Fibroblast of villous mesenchyme (primary cell): Measurements from ENCODE around the gene CRTC3. TPM values are rescaled to one million over a fixed set of nuclear protein-coding genes. Genes with fewer than 3 reads are reported as not detected.

Experiments used
- DNase-seq: peaks from one replicate; pipeline ENCODE4 v3.0.0-alpha.2; 2010; ENCODE audit warnings: low read depth
- H3K4me3 ChIP-seq: 2 replicates; pipeline ENCODE4 v1.5.1; 2011; ENCODE audit warnings: low read depth, mild to moderate bottlenecking, low read length
- CTCF ChIP-seq: IDR thresholded peaks from 2 replicates; pipeline ENCODE4 v1.5.1; 2012; ENCODE audit warnings: low read depth, mild to moderate bottlenecking, low read length; ENCODE audit not compliant: insufficient read depth
- total RNA-seq: library from RNA; depleted of rRNA; stranded (reverse); fragments of >200 nt; gene quantifications from 2 replicates; pipeline ENCODE4 v1.2.3, GENCODE V29; 2012

CRTC3 gene
- total RNA-seq, 1 donor = 21.2 TPM

DNA sequence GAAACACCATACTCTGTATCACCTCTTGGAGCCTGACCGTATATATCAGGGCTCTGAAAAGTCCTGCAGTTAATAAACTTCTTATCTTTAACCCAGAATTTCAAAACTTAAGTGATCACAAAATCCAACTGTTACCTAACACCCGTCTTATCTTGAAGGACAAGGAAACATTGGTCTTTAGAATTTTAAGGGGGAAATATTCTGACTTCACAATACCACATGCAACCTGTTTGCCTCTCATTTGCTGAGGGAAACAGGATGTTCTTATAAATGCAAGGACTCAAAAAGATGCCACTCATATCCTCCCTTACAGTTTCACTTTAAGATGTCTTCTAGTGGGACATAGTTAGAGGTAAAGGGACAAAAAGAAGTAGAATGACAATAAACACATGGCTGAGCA lies 67.9 kb downstream of the CRTC3 start:
- no peak for TF ChIP-seq CTCF
- H3K4me3 ChIP-seq = no peak overlapping the region
- peak; percentile 40 for DNase-seq

DNA sequence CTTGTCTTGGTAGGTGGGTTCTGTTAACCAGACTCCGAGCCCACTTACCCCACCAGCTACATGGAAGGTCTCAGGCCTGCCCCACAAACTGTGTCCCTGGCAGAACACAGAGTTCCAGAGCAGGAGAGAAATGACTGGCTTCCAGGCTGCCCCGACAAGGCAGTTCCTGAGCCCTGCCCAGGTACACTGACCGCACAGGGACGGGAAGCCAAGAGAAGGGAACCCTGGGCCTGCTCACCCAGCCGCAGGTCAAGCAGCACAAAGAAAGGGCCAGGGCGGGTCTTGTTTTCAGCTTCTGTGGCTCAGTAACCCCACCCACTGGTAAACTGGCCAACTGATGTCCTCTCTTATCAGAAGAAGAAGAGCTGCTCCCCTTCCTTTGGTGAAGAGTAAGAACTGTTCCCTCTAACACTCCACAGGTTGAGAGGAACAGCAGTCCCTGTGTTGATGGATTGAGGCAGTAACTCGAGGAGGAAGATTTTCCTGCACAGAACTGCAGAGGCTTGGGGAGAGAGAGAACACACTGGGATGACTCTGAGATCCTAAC lies 68.4 kb downstream of the CRTC3 start:
- DNase-seq = peak; percentile 54
- no peak overlapping the region for H3K4me3 ChIP-seq
- TF ChIP-seq CTCF = peak; percentile 29

GRCh38 chr15:90598679-90599078 lies 69.0 kb downstream of the CRTC3 start:
- no peak overlapping the region for H3K4me3 ChIP-seq
- TF ChIP-seq CTCF = no peak
- DNase-seq = no peak

GRCh38 chr15:90599116-90599515 lies 69.4 kb downstream of the CRTC3 start:
- no peak for TF ChIP-seq CTCF
- DNase-seq = no peak
- H3K4me3 ChIP-seq = no peak overlapping the region

- no peak for DNase-seq
- no peak for TF ChIP-seq CTCF
- H3K4me3 ChIP-seq = no peak overlapping the region
Measured at GRCh38 chr15:90599644-90600043, 69.9 kb downstream of the CRTC3 start.

DNA sequence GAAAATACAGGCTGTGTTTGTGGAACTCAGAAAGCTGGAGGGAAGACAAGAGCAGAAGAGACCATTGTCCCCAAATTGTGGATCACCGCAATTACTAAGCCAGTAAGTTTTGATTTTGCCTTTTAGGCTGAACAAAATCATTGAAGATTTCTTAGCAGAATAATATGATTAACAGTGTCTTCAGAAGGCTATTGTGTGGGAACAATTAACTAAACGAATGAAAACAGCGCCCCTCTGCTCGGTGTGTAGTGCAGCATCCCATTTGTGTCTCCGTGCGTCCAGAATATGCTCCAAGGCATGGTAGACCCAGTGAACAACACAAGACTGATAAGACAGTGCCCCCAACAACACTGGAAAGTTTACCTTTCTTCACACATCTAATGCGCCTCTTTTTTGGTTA lies 71.2 kb downstream of the CRTC3 start:
- H3K4me3 ChIP-seq = no peak overlapping the region
- DNase-seq = no peak
- no peak for TF ChIP-seq CTCF

DNA sequence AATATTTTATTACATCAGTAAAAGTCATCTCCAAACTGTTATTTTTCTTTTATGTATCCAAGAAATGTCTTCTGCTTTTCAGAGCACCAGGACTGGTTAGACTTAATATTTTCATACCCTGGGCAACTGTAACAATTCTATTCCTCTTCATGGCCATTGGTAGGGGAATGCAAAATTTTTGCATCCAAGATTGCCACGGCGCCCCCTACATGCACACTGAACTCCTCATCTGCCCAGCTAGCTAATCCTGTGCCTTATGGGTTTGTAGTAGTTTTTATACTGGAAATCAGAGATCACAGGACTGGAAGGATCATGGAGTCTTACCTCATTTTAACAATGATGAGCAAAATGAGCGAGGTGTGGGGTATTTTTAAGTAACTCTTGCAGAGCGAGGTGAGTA lies 74.2 kb downstream of the CRTC3 start:
- DNase-seq = peak; percentile 27
- peak; percentile 54 for TF ChIP-seq CTCF
- no peak overlapping the region for H3K4me3 ChIP-seq
